ENCODE data around the gene NUP188.

GRCh38 chr9:128916204-128916603 is 31.3 kb upstream of the NUP188 start:
- TF ChIP-seq ZNF10 (CRISPR knock-in tag; IDR thresholded peaks at IDR 0.05; ENCODE audit: borderline replicate concordance, low read depth) (no peak), CEBPB (IDR thresholded peaks at IDR 0.05; ENCODE audit: borderline replicate concordance, low read depth, low read length) (no peak), TBX2 (CRISPR knock-in tag; IDR thresholded peaks at IDR 0.05; ENCODE audit: borderline replicate concordance) (no peak), ZMYM4 (CRISPR knock-in tag; IDR thresholded peaks at IDR 0.05) (no peak), ARID3A (IDR thresholded peaks at IDR 0.05; ENCODE audit: low read depth, low read length) (no peak), PHF20 (CRISPR knock-in tag; IDR thresholded peaks at IDR 0.05) (no peak), ZSCAN21 (CRISPR knock-in tag; IDR thresholded peaks at IDR 0.05; ENCODE audit: borderline replicate concordance) (no peak), MTA1 (CRISPR knock-in tag; IDR thresholded peaks at IDR 0.05; ENCODE audit: borderline replicate concordance) (no peak), CTCF (CRISPR knock-in tag; IDR thresholded peaks at IDR 0.05) (no peak), POLR2A (IDR thresholded peaks at IDR 0.05; ENCODE audit: insufficient read depth in 1 of 2, low read depth in 2 of 2, low read length in 2 of 2) (no peak)

Measured in HepG2 (cell line).